ENCODE data around the gene STK4.

GRCh38 chr20:44956410-44956809, 9.9 kb upstream of the STK4 start:
- no peak for TF ChIP-seq POLR2A (IDR thresholded peaks at IDR 0.05)
- no peak for TF ChIP-seq CTCF (IDR thresholded peaks at IDR 0.05)

Data from vagina (tissue), 2 donors.